ENCODE results near the gene SLCO2B1. TPM values are rescaled to one million over a fixed set of nuclear protein-coding genes. Genes with fewer than 3 reads are reported as not detected.

SLCO2B1 gene
- total RNA-seq, 1 experiment from 2014 or later: not detected

GRCh38 chr11:75170516-75171201 lies 19.8 kb downstream of the SLCO2B1 start:
- no CpG with 5 or more reads among the region's 18 CpGs for WGBS (ENCODE audit: extremely low coverage, insufficient read length, low lambda C conversion rate)
- Histone ChIP-seq H3K79me1 (ENCODE audit: insufficient read depth, low read depth, low read length, poor library complexity, severe bottlenecking) (no peaks in the 10 kb centered on the region), H3T11ph (ENCODE audit: low read length) (no peak overlapping the region), H3K23me2 (ENCODE audit: insufficient read length, low read depth, low read length, poor library complexity, severe bottlenecking) (no peaks in the 10 kb centered on the region), H4K20me1 (ENCODE audit: control insufficient read depth, insufficient read depth, insufficient read length) (no peaks in the 10 kb centered on the region), H3K56ac (ENCODE audit: insufficient read length, low read depth, low read length) (no peak overlapping the region), H4K8ac (replicated peaks; ENCODE audit: insufficient read length, low read depth, low read length) (no peak overlapping the region), H3K18ac (ENCODE audit: insufficient read length, low read depth, low read length) (no peak overlapping the region), H2BK12ac (ENCODE audit: insufficient read length, low read depth, low read length) (no peak overlapping the region), H4K5ac (ENCODE audit: insufficient read length, low read depth, low read length) (no peak overlapping the region), H3K9ac (ENCODE audit: extremely low read depth, insufficient read length, low read length) (no peak overlapping the region), H2BK5ac (ENCODE audit: insufficient read length, low read length) (no peak overlapping the region), H3K27ac (ENCODE audit: insufficient read length, low read depth, low read length) (no peak overlapping the region), H3K23ac (ENCODE audit: insufficient read length, low read depth, low read length) (no peak overlapping the region), H3K14ac (ENCODE audit: insufficient read depth, low read length) (no peak overlapping the region), H2AK5ac (ENCODE audit: insufficient read length, low read length) (no peak overlapping the region), H3K4me1 (ENCODE audit: insufficient read depth, low read length) (no peaks in the 10 kb centered on the region; the same call in 1 of the 2 replicates), H3K4ac (ENCODE audit: low read depth, low read length) (no peak overlapping the region), H3K27me3 (ENCODE audit: insufficient read depth, low read length) (no peaks in the 10 kb centered on the region), H2BK15ac (ENCODE audit: low read depth, low read length) (no peak overlapping the region), H2AFZ (ENCODE audit: low read length) (no peak overlapping the region), H3K4me2 (ENCODE audit: insufficient read depth, insufficient read length, low read length) (no peak overlapping the region), H2BK20ac (ENCODE audit: low read depth, low read length, poor library complexity, severe bottlenecking) (no peak overlapping the region), H2BK120ac (ENCODE audit: low read depth, low read length, poor library complexity, severe bottlenecking) (no peak overlapping the region), H3K9me3 (ENCODE audit: control insufficient read depth, low read depth, low read length) (no peaks in the 10 kb centered on the region), H3K79me2 (ENCODE audit: insufficient read depth, low read length) (no peaks in the 10 kb centered on the region), H4K91ac (ENCODE audit: insufficient read length, low read depth, low read length) (no peak overlapping the region)
- no peak overlapping the region; a peak in 1 of 5 replicates for H3K4me3 Mint-ChIP-seq
- TF ChIP-seq, protein P1, sequence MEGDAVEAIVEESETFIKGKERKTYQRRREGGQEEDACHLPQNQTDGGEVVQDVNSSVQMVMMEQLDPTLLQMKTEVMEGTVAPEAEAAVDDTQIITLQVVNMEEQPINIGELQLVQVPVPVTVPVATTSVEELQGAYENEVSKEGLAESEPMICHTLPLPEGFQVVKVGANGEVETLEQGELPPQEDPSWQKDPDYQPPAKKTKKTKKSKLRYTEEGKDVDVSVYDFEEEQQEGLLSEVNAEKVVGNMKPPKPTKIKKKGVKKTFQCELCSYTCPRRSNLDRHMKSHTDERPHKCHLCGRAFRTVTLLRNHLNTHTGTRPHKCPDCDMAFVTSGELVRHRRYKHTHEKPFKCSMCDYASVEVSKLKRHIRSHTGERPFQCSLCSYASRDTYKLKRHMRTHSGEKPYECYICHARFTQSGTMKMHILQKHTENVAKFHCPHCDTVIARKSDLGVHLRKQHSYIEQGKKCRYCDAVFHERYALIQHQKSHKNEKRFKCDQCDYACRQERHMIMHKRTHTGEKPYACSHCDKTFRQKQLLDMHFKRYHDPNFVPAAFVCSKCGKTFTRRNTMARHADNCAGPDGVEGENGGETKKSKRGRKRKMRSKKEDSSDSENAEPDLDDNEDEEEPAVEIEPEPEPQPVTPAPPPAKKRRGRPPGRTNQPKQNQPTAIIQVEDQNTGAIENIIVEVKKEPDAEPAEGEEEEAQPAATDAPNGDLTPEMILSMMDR (conservative IDR thresholded peaks at IDR 0.05): no peak
- no peak for DNase-seq
- no peaks in the 10 kb centered on the region for H3K36me3 Mint-ChIP-seq (ENCODE audit: insufficient read depth in 1 of 3, low read depth in 3 of 3)
- no peak overlapping the region for H3K27ac Mint-ChIP-seq
- H3K27me3 Mint-ChIP-seq (ENCODE audit: low read depth): peaks cover 2% of the 10 kb centered on the region; the same call in 1 of the 2 replicates
- H3K4me1 Mint-ChIP-seq: peaks cover 7 to 12% of the 10 kb centered on the region in 2 experiments; a peak in 2 of 4 replicates
- H3K9me3 Mint-ChIP-seq: no peaks in the 10 kb centered on the region

All from H9 (cell line).